NT2/D1 (cell line): ENCODE results near the gene CEBPE.

Source experiments
- DNase-seq: peaks from one replicate; pipeline ENCODE4 v3.0.0-alpha.2; 2011; ENCODE audit warnings: low read depth, low spot score
- H3K27me3 ChIP-seq: 2 replicates; pipeline ENCODE4 v1.6.0; 2011; ENCODE audit warnings: mild to moderate bottlenecking; ENCODE audit not compliant: insufficient read length, insufficient read depth
- H3K36me3 ChIP-seq: 2 replicates; pipeline ENCODE4 v1.6.1; 2011; ENCODE audit warnings: mild to moderate bottlenecking, low read length, mixed read lengths; ENCODE audit not compliant: insufficient read depth, insufficient read length
- H3K4me1 ChIP-seq: 2 replicates; pipeline ENCODE4 v1.5.1; 2011; ENCODE audit not compliant: insufficient read depth, insufficient read length
- H3K4me3 ChIP-seq: 2 replicates; pipeline ENCODE4 v1.5.1; 2011; ENCODE audit warnings: low read depth; ENCODE audit not compliant: insufficient read length
- H3K9ac ChIP-seq: 2 replicates; pipeline ENCODE4 v1.6.0; 2011; ENCODE audit warnings: low read depth; ENCODE audit not compliant: insufficient read length
- H3K9me3 ChIP-seq: 2 replicates; pipeline ENCODE4 v1.5.1; 2011; ENCODE audit warnings: mild to moderate bottlenecking, low read length; ENCODE audit not compliant: insufficient read depth
- SUZ12 ChIP-seq: IDR thresholded peaks from 2 replicates; pipeline ENCODE4 v1.6.1; 2011; ENCODE audit not compliant: insufficient read length, insufficient read depth; ENCODE audit errors: extremely low read depth
- YY1 ChIP-seq: IDR thresholded peaks from 2 replicates; pipeline ENCODE4 v1.6.1; 2011; ENCODE audit not compliant: insufficient read length, insufficient read depth
- ZNF274 ChIP-seq: IDR thresholded peaks from 2 replicates; pipeline ENCODE4 v1.6.1; 2011; ENCODE audit warnings: mild to moderate bottlenecking, low read depth, low read length

Gene CEBPE

DNA sequence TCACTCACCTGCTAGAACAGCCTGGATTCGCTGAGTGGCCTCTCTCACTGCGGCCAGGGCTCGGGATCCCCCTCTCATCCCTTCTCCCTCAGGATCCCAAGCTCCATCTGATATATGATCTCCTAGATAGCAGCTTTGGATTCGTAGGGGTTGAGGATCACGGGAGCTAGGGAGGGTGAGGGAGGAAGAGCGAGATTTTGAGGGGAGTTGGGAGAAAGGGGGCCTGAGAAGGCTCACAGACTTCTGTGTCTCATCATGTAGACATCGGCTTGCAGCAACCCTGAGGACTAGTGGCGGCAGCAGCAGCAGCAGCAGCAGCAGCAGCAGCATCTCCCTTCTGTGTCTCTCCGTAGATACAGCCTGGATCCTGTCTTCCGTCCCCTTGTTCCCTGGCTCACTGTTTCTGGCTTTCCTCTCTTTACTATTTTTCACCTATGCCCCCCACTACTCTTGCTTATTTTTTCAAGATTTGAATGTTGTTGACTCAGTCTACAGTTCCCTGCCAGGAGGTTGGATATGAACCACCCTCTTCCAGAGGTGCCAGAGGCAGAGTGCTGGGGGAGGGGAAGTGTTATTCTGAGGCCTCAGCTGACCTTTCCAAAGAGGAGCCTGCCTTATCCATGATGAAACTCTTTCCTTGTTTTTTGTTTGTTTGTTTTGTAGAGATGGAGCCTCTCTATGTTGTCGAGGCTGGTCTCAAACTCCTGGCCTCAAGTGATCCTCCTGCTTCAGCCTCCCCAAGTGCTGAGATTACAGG lies 14.3 kb downstream of the CEBPE start, which contains the start of gene CIROP:
CIROP (minus strand) TSS at position 399 of the 757 bp plus-strand sequence; CDS start at position 330, 69 bp downstream.
- peaks cover 8% of the 10 kb centered on the region; the same call in 1 of the 2 replicates for H3K9me3 ChIP-seq
- no peak within 1 kb of the TSS for H3K4me3 ChIP-seq
- no peak for DNase-seq
- peak within 1 kb of the TSS; percentile 56 for H3K9ac ChIP-seq
- H3K36me3 ChIP-seq = no peaks in the 10 kb centered on the region
- H3K27me3 ChIP-seq = no peaks in the 10 kb centered on the region
- TF ChIP-seq SUZ12 = no peak
- no peak for TF ChIP-seq ZNF274
- no peak for TF ChIP-seq YY1
- no peaks in the 10 kb centered on the region for H3K4me1 ChIP-seq

GRCh38 chr14:23104070-23104590 lies 14.9 kb downstream of the CEBPE start:
- no peak for DNase-seq
- H3K36me3 ChIP-seq = peaks cover 2% of the 10 kb centered on the region
- no peaks in the 10 kb centered on the region for H3K27me3 ChIP-seq
- H3K4me1 ChIP-seq = no peaks in the 10 kb centered on the region
- no peak overlapping the region for H3K9ac ChIP-seq
- H3K9me3 ChIP-seq = peaks cover 8% of the 10 kb centered on the region; the same call in 1 of the 2 replicates
- H3K4me3 ChIP-seq = no peak overlapping the region
- TF ChIP-seq ZNF274 (no peak), SUZ12 (no peak), YY1 (no peak)

DNA sequence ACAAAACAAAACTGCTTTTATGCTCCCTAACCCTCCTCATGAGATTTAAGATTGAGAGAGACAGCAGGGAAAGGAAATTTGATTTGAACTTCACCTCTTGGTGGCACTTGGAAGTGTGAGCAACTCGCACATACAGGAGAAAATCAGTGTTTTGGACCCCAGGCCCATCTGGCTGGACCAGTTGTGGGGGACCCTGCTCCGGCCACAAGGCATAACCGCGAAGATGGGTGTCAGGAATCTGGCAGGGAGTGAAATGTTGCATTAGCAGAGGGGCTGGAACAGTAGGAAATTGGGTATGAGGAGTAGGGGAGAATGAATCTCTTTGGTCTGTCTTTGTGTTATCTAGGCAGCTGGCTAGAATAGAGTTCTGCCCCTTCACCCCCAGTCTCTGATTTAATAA lies 15.5 kb downstream of the CEBPE start:
- no peak for TF ChIP-seq YY1
- TF ChIP-seq ZNF274 = no peak
- no peak for TF ChIP-seq SUZ12
- Histone ChIP-seq H3K4me1 (no peaks in the 10 kb centered on the region), H3K9me3 (peaks cover 3% of the 10 kb centered on the region; the same call in 1 of the 2 replicates)

GRCh38 chr14:23102801-23103200 lies 16.3 kb downstream of the CEBPE start:
- DNase-seq = no peak
- H3K36me3 ChIP-seq = peaks cover 16% of the 10 kb centered on the region
- H3K4me3 ChIP-seq = no peak overlapping the region
- no peak overlapping the region for H3K9ac ChIP-seq
- H3K9me3 ChIP-seq = no peaks in the 10 kb centered on the region
- H3K27me3 ChIP-seq = no peaks in the 10 kb centered on the region
- no peaks in the 10 kb centered on the region for H3K4me1 ChIP-seq
- TF ChIP-seq YY1 = no peak
- no peak for TF ChIP-seq SUZ12
- TF ChIP-seq ZNF274 = no peak

More for the DNA sequence above, 15.5 kb downstream of the CEBPE start:
- Histone ChIP-seq H3K27me3 (no peaks in the 10 kb centered on the region), H3K4me3 (no peak overlapping the region), H3K9ac (no peak overlapping the region), H3K36me3 (peaks cover 8% of the 10 kb centered on the region)
- DNase-seq = no peak

GRCh38 chr14:23101986-23102625 lies 16.9 kb downstream of the CEBPE start:
- Histone ChIP-seq H3K4me3 (no peak overlapping the region), H3K9me3 (no peaks in the 10 kb centered on the region), H3K27me3 (no peaks in the 10 kb centered on the region), H3K9ac (no peak overlapping the region), H3K4me1 (no peaks in the 10 kb centered on the region), H3K36me3 (peaks cover 22% of the 10 kb centered on the region)
- TF ChIP-seq YY1 (no peak), ZNF274 (no peak), SUZ12 (no peak)
- DNase-seq = no peak

DNA sequence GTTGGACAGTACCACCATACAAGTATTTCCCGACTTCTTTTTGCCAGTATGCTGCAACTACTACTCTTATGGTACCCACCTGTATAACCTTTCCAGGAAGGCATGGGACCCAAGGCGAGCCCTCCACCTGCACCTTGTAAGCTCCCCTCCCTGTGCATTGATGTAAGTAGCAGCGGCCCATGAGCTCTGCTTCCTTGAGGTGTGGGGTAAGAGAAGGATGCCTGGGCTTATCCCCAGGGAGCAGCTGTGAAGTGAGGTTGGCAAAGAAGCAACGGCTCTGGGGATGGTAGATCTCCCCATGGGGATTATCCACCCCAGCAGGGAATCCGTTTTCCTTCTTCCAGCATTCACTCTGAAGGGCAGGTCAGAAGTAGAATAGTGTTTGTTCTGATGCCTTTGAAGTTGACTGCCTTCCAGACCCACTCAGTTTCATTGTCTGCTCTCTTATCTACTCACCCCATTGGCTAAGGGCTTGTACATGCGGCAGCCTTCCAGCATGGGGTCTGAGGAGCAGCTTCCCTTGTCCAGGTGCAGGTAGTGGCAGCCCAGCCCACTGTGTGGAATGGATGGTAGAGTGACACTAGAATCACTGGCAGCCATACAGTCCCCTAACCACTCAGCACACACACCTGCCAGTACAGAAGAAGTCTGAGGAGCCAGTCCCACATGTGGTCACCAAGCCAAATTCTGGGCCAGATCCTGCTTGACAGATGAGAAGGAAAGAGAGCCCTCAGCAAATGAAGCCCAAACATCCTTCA lies 17.7 kb downstream of the CEBPE start:
- Histone ChIP-seq H3K9me3 (no peaks in the 10 kb centered on the region), H3K27me3 (no peaks in the 10 kb centered on the region), H3K9ac (no peak overlapping the region), H3K4me3 (no peak overlapping the region), H3K36me3 (peaks cover 28% of the 10 kb centered on the region), H3K4me1 (no peaks in the 10 kb centered on the region)
- TF ChIP-seq ZNF274 = no peak
- DNase-seq = no peak
